GOT3 (cell line): Measurements from ENCODE around the gene RNF166.

Source experiments
- DNase-seq: peaks from one replicate; lab custom pipeline; 2025; ENCODE audit warnings: mixed read lengths; lab: John Stamatoyannopoulos, UW

Gene RNF166

DNA sequence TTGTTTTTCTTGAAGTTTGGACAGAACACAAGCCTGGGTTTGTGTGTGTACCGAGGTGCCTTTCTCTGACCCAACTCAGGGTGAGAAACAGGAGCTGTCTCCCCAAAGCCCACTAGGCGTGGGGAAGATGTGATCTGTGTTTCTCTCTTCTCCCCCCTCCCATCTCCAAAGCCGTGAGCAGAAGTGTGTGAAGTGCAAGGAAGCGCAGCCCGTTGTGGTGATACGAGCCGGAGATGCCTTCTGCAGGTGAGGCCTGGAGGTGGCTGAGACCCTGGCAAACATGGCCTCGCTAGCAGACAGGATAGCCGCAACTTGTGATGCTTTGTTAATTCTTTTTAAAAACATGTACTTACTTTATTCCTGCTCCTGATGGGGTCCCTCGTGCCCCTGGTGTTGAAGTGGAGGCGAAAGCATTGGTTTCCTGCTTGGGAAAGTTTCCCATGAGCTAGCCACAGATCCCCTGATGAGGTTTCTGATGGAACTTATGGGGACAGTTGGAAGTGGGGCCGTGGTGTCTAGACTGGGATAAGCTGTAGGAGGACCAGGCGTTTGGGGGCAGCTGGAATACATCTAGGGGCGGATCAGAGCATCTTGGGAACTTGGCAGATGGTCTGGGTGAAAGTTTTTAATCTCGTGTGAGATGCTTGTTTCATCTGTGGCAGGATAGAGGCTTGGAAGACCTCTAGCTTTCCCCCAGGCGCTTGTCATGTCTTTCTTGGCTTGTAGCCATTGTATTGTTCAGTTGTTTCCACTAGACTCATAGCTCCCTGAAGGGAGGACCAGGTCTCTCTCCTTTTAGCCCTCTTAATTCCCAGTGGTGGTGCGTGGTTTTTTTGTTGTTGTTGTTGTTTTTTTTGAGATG, 988 bp upstream of the RNF166 start:
- DNase-seq, result no peak

DNA sequence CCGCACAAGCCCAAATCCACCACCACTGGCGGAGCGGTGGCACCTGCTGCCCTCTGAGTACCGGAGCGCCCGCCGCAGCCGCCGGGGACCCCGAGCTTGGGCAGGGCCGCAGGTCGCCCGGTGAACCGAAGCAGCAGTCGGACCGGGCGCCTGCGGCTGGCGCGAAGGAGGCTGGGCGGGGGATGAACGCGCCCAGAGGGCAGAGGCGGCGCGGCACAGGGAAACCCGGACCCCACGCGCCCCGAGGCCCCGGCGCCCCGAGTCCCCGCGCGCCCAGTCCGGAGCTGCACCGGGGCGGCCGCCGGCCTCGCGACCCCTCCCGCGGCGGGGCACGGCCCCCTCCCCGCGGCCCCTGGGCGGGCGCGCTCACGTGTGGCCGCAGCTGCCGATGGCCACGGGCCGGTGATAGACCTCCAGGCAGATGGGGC, 393 bp downstream of the RNF166 start:
- no peak for DNase-seq

DNA sequence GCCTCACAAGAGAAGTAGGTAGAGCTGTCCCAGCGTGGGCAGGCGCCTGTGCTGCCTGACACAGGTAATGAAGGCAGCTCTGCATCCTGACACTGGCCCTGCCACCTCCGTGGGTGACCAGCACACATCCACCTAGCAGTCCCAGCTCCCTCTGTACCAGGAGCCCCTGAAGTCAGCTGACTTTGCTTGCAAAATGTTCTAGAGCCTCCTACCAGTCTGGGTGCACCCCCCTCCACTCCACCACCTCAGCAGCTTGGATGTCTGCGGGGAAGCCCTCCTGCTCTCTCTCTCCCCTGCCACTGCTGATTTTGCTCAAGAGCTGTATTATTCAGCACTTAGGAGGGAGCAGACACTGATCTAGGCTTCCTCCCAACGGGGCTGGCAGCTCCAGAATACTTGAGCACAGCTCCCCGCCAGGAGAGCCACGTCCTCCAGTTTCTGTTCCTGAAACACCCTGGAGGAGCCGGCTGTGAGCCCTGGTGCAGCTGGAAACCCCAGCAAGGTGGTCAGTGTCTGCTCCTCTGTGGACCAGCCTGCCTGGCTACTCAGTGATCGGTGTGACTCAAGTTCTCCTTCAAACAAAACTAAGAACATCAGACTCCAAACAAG, 1.0 kb downstream of the RNF166 start:
- no peak for DNase-seq

DNA sequence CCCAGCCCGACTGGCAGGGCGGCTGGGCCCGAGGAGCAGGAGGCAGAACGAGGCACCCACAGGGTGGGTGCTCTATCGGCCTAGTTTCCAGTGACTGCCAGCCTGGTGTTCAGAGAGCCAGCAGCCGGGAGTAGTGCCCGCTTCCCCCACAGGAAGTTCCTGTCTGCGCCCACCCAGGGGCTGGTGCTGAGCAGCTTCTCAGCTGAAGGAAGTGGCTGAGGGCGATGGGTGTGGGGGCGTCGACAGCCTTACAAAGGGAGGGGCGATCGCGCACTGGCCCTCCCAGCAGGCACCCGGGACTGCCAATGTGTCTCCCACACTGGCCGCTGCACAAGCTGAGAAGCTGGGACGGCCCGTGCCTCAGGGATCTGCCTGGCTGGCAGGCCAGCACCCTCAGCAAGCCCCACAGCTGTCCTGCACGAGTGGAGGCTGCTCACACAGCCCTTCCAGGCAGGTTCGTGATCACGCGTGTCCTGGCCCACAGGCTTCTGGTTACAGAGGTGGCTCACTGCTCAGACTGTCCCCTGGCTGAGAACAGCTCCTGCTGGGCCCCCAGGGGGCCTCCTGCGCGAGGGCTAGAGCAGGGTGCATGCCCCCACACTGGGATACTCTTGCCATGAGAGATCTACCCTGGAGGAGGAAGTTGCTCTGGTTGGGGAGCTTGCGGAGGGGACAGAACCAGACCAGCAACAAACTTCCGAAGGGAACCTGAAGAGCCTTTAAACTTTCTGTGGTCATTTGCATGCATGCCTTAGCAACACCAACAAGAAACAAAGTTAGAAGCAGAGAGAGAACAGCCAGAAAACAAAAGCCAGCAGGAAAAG, 2.5 kb downstream of the RNF166 start:
- no peak for DNase-seq

DNA sequence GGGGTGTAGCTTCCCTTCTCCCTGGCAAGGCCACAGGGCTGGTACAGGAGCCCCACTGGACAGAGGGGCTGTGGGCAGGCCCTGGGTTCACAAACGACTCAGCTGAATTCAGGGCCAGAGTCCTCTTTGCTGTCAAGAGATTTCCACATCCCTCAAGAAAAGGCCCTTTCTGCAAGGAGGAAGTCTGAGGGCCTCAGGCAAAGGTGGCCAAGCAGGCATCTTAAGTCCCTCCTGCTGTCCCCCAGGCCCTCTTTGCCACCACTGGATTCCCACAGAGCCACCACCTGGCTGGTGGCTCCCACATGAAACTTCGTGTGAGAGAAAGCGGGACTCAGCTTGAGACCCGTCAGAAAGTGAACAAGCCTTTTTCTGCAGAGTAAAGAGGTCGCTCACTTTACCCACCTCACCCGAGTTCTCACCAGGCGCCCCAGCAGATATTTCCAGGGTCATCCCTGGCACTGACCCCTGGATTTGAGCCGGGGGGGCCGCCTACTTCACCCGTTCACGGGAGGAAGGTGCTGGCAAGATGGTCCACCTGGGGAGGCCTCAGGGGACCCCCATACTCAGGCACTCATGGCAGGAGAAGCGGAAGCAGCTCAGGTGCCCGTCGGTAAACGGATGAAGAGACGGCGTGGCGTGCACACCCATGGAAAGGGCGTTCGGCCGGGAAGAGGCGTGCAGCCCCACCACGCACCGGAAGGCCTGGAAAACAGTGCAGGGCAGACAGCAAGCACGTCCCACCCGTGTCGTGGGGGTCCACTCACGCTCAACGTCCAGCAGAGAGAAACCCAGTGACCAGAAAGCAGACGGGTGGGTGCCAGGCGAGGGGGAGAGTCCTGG, 3.6 kb downstream of the RNF166 start:
- DNase-seq, result no peak

DNA sequence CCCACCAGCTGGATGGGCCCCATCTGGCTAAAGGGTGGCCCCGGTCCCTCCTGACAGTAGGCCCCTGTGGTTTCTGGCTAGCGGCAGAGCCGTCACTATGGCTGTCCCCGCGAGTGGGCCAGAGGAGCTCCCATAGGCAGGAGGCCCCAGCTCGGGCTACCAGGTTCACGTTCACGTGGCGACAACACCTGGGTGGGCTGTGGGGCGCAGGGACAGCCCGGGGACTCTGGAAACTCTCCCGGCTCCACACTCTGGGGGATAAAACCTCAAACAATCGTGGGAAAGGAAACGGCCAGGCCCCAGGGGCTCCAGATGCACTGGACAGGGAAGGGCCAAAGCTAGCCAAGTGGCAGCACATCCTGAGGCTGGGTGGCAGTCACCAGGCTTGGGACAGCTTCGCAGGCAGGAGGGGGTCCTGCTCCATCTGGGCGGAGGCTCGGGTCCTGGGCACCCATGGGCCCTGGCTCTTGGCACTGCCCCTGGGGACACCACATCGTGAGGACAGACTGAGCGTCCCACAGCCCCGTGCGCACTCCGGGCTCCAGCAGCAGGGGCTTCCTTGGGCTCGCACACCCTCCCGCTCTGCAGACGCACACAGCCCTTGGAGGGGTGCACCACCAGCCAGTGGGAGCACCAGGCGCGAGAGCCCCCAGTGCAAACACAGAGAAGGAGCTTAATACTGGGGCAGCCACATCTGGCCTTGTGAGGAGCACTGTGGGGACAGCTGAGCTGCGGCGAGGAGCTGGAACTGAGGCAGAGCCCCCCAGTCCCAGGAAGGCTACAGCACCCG, 4.4 kb downstream of the RNF166 start:
- no peak for DNase-seq

DNA sequence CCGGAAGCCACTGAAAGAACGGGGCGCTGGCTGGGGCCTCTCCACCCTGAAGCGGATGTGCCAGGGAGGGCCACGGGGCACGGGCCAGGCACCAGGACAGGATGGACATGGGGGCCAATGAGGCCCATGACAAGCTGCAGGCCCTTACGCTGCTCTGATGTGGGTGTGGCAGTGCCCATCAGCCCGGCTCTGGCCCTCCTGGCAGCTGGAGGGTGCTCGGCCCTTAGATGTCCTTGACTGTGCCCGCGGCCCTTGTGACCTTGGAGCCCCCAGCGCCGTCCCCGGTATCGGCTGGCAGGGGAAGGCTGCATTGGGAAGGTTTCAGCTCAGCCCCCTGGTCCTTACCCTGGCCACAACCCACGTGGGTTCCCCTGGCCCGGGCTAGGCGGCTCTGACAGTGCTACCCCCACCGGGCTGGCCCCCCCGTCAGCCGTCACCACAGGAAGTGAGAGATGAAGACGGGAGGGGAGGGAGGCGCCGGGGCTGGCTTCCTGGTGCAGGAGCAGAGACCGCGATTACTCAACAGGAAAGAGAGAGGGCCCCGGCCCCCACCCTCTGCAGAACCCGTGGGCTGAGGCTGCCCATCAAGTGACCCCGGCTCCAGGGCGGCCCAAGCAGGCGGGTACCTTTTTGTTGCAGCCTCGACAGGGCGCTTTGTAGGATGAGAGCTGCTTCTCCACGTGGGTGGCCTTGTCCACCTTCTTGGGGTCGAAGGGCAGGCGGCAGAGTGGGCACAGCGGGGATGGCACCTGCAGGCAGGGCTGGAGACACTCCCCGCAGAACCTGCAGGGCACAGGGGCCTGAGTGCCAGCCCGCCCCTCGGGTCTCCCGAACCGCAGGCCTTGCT, 5.3 kb downstream of the RNF166 start:
- DNase-seq, result peak; percentile 31

DNA sequence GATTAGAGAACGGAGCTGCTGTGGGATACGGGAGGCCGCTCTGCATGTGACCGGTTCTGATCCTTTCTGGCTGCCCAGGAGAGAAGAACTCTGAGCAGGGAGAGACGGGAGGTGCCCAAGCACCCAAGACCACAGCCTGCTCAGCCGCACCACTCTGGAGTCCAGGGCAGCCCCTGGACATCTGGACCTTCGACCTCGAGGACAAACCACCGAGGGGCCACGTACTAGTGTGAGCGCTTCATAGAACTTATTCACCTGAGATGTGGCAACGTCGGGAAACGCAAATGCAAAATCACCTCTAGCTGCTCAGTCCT, 5.9 kb downstream of the RNF166 start:
- DNase-seq, result no peak

DNA sequence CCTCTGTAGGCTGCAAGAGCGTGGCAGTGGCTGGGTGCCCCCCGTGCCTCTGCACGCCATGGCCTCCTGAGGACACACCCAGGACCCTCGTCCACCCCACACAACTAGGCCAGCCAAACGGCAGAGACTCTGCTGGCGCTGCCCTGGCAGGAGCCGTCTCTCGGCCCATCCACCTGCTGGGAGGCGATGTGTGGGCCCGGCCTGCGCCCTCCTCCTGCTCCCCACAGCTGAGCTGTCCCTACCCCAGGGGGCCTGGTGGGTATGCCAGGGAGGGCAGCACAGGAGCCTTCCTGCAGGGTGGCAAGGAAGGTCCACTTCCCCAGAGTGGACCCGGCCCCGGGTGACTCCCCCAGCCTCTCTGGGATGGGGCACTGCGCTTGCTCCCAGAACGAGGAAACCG, 7.0 kb downstream of the RNF166 start:
- DNase-seq, result no peak

DNA sequence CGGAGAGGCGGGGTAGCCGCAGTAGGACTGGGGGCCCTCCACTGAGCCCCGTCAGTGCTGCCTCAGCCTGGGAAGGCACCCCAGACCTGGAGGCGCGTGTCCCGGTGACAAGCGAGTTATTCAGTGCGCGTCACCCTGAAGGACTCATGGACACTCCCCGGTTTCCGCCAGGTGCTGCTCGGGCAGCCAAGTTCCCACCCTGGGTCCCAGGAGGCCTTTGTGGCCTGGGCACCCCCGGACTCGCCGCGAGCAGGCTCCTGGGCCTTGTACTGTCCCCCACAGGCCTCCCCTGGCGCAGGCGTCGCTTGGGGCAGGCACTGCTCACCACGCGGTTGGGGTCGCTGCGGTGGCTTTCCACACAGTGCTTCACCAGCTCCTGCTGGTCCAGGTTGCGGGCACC, 7.6 kb downstream of the RNF166 start:
- no peak for DNase-seq

DNA sequence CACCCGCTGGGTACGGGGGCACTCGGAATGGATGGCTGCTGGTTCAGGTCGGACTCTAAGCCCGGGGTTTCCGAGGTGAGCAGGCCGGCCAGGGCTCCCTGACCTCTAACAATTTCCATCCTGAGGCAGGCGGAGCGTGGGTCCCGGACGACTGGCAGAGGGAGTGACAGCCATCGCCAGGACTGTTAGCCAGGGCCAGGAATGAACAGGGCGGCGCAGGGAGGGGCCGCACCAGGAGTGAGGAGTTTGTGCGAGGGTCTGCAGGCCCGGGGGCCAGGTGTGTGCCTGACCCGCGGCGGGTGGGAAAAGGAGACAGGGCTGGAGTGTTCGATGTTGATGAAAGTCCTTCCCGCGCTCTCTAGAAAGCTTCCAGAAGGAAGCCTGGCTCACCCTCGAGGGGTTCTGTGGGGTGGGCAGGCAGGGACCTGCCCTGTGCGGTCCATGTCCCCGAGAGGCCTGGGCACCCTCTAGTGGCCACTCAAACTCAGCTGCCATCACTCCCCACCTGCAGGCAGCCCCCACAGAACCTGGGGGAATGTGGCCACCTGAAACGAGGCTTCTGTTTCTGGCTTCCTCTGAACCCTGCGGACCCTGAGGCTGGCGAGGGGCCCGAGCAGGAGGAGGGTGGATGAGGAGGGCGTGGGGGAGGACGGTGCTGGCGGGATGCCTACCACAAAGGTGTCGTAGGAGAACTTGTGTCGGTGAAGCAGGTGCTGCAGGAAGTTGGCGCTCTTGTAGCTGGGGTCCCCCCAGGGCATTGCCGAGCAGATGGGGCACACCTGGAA, 8.2 kb downstream of the RNF166 start:
- DNase-seq, result no peak

DNA sequence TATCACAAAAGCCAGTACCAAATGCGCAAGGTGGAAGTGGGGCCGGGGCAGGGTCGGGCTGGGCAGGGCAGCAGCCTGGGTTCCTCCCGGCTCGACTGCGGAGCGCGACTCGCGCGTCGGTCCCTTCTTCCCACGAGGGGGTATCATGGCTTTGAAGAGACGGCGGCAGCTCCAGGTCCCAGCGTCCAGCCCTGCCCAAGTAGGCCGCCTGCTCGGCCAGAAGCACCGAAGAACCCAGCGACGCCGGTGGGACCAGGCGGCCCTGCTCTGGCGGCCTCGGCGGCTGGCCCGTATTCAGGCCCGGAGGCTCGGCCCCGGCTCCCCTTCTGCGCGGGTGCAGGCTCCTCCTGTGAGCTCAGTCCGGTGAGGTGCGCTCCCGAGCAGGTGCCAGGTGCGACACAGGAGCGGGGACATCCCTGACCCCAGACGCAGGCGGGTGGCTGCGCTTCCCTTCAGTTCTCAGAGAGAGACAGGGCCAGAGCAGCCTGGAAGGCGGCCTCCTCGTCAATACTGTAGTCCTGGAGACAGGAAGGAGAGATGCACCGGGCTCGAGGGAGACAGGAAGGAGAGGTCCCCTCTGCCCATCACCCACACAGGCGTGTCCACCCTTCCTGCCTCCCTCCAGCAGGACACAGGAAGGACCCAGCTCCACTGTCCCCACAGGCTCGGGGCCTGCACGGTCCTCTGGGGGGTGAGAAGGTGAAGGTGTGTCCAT, 8.9 kb downstream of the RNF166 start:
- DNase-seq, result no peak

DNA sequence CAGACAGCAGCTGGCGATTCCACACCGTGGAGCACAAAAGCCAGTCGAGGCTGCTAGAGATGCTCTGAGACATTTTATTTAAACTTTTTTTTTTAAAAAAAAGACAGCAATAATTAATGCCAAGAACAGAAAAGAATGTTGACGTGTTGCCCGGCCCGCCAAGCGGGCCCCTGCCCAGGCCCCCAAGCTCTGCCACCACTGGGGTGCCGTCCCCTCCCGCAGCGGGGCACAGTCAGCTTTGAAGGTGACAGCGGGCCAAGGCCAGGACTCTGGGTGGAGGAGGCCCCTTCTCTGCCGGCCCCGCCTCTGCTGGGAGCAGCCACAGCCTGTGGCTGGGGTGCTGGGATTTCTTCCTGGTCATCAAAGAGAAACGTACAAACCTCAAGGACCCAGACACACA, 9.8 kb downstream of the RNF166 start:
- DNase-seq, result no peak

DNA sequence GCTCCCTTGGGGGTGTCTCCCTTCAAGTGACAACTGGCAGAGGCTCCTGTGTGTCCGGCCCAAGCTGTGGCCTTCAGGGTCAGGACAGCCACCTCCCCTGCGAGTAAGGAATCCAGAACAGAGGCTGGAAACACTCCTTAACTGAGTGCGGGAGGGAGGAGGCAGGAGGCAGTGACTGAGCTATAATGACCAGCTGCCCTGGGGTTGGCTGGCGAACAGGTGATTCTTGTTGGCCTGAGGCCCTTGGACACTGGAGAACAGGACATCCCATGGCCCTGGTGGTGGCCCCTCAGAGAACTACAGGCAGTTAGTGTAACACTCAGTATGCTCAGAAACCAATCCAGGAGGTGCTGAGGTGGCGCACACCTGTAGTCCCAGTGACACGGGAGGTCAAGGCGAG, 10.5 kb downstream of the RNF166 start:
- DNase-seq, result no peak

DNA sequence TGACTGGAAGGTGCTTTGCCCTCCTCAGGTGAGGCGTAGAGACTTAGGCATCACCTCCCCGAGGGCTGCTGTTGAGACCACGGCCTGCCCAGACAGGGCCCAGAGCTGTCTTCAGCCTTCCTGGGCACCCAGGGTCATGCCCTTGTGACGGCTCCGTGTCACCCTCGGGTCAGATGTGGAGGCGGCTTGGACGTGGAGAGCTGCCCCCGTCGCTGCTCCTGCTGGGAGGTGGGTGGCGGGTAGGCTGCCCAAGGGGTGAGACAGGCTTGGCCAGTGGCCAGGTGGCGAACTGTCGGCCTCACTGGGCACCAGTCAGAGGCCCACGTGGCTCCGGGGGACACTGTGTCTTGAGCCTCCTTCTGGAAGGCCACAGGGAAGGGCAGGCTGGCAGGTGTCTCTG, 11.0 kb downstream of the RNF166 start:
- DNase-seq, result no peak

DNA sequence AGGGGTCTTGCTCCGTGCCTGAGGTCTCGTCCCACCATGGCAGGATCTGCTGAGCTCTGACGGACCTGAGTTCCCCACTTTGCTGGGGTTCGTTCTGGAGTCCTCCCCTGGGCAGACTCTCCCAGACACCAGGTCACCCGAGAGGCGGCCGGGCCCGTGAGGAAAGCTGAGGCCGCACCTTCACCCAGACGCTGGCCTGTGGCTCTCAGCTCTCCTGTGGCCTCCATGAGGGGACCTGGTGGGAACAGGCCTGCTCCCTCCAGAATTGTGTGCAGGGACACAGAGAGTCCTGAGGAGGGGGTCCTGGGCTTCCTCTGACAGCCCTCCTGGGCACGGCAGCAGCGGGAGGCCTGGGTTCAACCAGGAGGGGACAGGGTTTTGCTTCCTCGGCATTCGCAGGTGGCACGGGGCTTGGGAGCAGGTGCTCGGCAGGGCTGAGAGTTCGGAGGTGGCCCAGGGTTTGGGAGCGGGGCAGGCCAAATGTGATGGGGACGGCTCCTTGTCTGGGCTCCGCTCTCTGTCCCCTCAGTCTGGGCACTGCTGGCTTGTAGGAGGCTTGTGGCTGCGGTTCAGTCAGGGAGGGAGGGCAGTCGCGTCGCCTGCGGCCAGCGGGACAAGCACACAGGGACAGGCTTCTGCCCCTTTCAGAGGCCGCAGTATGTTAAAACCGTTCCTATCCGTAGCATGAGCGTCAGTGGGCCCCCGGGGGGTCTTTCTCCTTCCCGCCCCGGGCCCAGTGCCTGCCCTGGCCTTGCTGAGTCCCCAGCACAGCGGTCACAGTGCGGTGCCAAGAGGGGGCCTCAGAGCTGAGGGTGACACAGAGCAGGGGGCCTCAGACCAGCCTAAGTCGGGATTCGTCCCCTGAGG, 11.8 kb downstream of the RNF166 start:
- DNase-seq, result no peak

DNA sequence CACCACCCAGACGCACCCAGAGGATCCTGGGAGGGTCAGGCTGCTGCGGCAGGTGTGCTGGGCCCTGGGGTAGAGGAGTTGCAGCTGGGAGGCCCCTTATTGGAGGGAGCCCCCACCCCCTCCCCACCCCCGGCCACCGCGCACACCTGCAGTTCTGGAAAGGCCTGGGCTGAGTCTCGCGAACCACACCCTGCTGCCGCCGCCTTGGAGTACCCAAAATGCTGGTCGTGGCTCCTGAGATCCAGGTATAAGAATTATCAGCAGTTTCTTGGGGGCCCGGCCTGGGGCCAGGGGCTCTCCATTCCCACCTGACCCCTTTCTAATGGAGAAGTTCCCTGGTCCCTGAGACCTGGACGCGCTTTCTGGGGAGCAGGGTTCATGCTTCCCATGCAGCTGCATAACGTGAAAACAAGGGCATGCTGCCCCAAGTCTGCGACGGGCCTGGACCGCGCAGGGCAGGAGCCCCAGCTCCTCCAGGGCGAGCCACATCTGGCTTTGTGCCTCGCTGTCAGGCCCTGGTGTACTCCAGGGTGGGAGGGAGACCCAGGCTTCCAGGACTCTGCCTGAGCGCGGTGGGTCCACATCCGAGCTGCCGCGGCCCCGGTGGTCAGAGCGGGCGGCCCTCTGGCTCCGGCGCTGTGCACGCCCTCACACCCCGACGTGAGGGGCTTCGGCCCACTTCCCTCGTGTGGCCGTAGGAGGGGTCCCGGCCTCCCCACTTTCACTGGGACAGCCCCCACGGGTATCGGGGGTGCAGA, 12.6 kb downstream of the RNF166 start:
- DNase-seq, result no peak
